ENCODE measurements around the gene CEP63. TPM values are rescaled to one million over a fixed set of nuclear protein-coding genes. Genes with fewer than 3 reads are reported as not detected.
A peak's percentile ranks its signal among the peaks of the same experiment; 100 is the strongest.

Gene CEP63
- polyA plus RNA-seq, 1 experiment: 16.3 TPM

DNA sequence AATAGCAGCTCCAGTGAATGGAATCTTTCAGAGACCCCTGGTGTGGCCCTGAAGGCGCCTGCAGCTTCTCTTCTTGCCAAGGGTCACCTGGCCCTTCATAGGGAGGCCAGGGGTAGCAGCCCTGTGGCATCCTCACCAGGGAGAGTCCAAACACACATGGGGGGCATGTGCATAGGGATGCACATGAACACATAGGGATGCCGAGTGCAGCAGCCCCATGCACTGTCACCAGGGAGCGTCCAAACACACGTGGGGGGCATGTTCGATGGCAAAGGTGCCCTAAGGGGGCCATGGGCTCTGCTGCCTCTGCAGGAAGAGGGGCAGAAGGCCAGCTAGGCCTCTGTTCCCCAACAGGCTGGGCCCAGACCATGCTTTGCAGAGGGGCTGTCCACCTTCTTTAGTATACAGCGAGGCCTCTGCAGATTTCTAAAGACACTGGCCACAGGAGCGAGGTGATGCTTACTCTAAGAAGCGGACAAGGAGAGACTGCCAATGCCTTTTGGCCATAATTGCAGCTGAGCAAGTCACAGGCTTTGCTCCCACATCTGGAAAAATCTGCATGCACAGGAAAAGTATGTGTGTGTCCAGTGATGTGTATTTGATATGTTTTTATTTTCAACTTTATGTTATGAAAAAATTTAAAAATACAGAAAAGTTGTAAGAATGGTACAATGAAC lies 21.0 kb upstream of the CEP63 start:
- Histone ChIP-seq H3K9me3 (ENCODE audit: control insufficient read depth, insufficient read depth, low read length) (no peaks in the 10 kb centered on the region), H3K27ac (ENCODE audit: low read depth, low read length) (peak overlapping the region; percentile 96), H3K4me3 (ENCODE audit: low read depth, low read length) (peak overlapping the region; percentile 23), H3K27me3 (ENCODE audit: control insufficient read depth, insufficient read depth, low read length) (no peaks in the 10 kb centered on the region)
- TF ChIP-seq, protein P1, sequence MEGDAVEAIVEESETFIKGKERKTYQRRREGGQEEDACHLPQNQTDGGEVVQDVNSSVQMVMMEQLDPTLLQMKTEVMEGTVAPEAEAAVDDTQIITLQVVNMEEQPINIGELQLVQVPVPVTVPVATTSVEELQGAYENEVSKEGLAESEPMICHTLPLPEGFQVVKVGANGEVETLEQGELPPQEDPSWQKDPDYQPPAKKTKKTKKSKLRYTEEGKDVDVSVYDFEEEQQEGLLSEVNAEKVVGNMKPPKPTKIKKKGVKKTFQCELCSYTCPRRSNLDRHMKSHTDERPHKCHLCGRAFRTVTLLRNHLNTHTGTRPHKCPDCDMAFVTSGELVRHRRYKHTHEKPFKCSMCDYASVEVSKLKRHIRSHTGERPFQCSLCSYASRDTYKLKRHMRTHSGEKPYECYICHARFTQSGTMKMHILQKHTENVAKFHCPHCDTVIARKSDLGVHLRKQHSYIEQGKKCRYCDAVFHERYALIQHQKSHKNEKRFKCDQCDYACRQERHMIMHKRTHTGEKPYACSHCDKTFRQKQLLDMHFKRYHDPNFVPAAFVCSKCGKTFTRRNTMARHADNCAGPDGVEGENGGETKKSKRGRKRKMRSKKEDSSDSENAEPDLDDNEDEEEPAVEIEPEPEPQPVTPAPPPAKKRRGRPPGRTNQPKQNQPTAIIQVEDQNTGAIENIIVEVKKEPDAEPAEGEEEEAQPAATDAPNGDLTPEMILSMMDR (IDR thresholded peaks at IDR 0.05; ENCODE audit: low read depth, low read length): no peak
- ChIA-PET CTCF (interaction anchor here (0.6 to 1.5 kb wide), 3 partner anchors 9 to 94 kb away, joined by 3 to 11 read pairs (median 3); no protein-coding TSS in a partner anchor), POLR2A (interaction anchor here (0.7 to 1.6 kb wide), 8 partner anchors 9 to 151 kb away, joined by 3 to 22 read pairs (median 4); partner anchors contain the start of gene AMOTL2)
- DNase-seq (ENCODE audit: low read depth, low spot score): no peak

DNA sequence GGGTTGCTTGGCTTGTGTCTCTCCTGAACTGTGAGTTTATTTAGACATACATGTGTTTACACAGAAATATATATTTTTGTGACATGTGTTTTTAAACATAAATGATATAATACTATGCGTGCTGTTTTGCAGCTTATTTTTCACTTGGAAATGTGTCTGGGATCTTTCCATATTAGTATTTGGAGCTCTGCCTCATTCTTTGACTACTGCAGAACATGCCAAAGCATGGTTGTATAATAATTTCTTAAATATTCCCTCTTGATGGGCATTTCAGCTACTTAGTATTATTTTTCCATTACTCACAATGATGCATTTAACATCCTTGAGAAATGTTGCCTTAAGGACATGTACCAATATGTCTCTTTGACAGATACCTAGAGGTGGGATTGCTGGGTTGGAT lies 19.5 kb upstream of the CEP63 start:
- POLR2A ChIA-PET: interaction anchor here (0.9 to 1.7 kb wide), 4 partner anchors 39 to 108 kb away, joined by 3 to 7 read pairs (median 4); no protein-coding TSS in a partner anchor
- no peaks in the 10 kb centered on the region for H3K27me3 ChIP-seq (ENCODE audit: control insufficient read depth, insufficient read depth, low read length)
- no peak overlapping the region for H3K27ac ChIP-seq (ENCODE audit: low read depth, low read length)
- no peak for DNase-seq (ENCODE audit: low read depth, low spot score)
- no peaks in the 10 kb centered on the region for H3K9me3 ChIP-seq (ENCODE audit: control insufficient read depth, insufficient read depth, low read length)
- no peak overlapping the region for H3K4me3 ChIP-seq (ENCODE audit: low read depth, low read length)
- TF ChIP-seq, protein P1 (IDR thresholded peaks at IDR 0.05; ENCODE audit: low read depth, low read length): no peak
- CTCF ChIA-PET: interaction anchor here (1.6 to 2.2 kb wide), 3 partner anchors 9 to 158 kb away, joined by 5 to 12 read pairs (median 6); no protein-coding TSS in a partner anchor

DNA sequence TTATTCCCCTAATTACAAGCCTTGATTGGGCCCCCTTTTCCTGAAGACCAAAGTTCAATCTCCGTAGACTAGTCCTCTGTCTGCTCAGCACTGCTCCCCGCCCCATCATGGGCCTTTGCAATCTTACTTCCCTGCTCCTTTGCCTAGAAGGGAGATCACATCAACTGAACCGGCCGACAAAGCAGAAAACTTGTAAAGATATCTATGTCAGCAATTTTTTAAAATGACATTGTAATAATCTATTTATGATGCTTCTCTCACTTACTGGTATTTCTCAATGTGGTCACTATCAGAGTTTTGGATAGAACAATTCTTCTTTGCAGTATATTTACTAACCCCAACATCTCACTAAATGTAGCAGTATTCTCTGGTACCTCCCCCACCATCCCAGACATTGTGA lies 17.3 kb upstream of the CEP63 start:
- Histone ChIP-seq H3K9me3 (ENCODE audit: control insufficient read depth, insufficient read depth, low read length) (no peaks in the 10 kb centered on the region), H3K27ac (ENCODE audit: low read depth, low read length) (no peak overlapping the region), H3K27me3 (ENCODE audit: control insufficient read depth, insufficient read depth, low read length) (no peaks in the 10 kb centered on the region), H3K4me3 (ENCODE audit: low read depth, low read length) (no peak overlapping the region)
- DNase-seq (ENCODE audit: low read depth, low spot score): no peak
- TF ChIP-seq, protein P1 (IDR thresholded peaks at IDR 0.05; ENCODE audit: low read depth, low read length): no peak
- ChIA-PET POLR2A (no interaction called here), CTCF (interaction anchor here (1.7 kb wide), 2 partner anchors 12 to 256 kb away, joined by 3 to 4 read pairs; no protein-coding TSS in a partner anchor)

DNA sequence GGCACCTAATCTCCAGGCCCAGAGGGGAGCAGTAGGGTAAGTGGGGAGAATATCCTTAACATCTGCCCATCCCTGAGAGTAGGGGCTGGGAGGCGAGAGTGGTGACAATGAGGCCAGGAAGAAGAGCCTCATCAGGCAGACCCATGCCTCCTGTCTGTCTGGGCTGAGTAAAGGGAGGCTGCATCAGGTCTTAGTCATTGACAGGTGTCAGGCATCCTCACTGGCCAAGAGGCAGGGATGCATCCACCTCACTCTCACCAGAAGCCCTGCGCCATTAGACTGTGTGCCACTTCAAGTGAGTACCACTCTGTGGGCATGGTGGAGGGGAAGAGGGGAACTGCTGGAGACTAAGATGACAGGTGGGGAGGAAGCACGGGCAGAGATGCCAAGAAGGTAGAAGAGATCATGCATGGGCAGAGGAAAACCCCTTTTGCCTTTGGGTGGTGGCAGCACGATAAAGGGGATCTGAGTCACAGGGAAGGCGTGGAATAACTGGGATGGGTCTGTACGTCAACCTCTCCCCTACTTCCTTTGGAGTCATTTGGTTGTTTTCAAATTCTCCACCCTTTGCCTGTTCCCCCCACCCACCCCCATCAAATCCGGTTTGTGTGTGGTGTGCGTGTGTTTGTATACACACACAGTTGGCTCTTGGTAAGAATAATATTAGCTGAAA lies 14.2 kb upstream of the CEP63 start:
- Histone ChIP-seq H3K4me3 (ENCODE audit: low read depth, low read length) (no peak overlapping the region), H3K9me3 (ENCODE audit: control insufficient read depth, insufficient read depth, low read length) (no peaks in the 10 kb centered on the region), H3K27ac (ENCODE audit: low read depth, low read length) (peak overlapping the region; percentile 74), H3K27me3 (ENCODE audit: control insufficient read depth, insufficient read depth, low read length) (no peaks in the 10 kb centered on the region)
- ChIA-PET POLR2A (interaction anchor here (0.6 to 4.8 kb wide), 6 partner anchors 11 to 114 kb away, joined by 3 to 46 read pairs (median 4); partner anchors contain the start of gene AMOTL2), CTCF (interaction anchor here (2.5 to 12.8 kb wide), 4 partner anchors 11 to 258 kb away, joined by 27 to 306 read pairs (median 90); no protein-coding TSS in a partner anchor)
- DNase-seq (ENCODE audit: low read depth, low spot score): no peak
- TF ChIP-seq, protein P1 (IDR thresholded peaks at IDR 0.05; ENCODE audit: low read depth, low read length): no peak
